ENCODE measurements around the gene BLCAP.

The BLCAP gene

DNA sequence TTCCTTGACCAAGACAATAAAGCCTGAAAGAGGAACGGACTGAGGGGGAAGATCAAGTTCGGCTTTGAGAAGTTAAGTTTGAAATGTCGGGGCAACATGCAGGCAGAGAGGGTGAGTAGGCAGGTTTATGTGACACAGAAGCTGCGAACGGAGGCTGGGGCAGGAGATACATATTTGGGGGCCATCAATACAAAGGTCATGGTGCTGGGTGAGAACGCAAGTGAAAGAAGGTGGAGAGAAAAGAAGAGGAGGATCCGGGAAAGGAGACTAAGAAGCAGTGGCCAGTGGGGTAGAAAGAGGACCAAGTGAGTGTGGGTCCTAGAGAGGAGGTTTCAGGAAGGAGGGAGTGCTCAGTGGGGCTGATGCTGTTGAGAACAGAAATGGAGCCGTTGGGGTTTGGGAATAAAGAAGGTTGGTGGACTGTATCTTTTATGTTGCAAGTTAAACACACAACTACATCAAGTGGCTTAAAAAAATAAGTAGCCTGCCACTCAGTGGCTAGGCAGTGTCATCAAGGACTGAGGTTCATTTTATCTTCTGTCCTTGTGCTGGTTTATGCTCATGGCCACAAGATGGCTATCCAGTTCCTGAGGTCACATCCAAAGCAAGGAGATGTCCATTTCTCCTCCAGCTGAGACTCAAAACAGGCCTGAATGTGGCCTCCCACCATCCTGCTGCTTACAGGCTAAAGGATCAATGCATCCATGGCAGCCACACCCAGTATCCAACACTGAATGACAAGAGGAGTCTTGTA, 1.7 kb upstream of the BLCAP start:
- DNase-seq (ENCODE audit: low read depth) = no peak

DNA sequence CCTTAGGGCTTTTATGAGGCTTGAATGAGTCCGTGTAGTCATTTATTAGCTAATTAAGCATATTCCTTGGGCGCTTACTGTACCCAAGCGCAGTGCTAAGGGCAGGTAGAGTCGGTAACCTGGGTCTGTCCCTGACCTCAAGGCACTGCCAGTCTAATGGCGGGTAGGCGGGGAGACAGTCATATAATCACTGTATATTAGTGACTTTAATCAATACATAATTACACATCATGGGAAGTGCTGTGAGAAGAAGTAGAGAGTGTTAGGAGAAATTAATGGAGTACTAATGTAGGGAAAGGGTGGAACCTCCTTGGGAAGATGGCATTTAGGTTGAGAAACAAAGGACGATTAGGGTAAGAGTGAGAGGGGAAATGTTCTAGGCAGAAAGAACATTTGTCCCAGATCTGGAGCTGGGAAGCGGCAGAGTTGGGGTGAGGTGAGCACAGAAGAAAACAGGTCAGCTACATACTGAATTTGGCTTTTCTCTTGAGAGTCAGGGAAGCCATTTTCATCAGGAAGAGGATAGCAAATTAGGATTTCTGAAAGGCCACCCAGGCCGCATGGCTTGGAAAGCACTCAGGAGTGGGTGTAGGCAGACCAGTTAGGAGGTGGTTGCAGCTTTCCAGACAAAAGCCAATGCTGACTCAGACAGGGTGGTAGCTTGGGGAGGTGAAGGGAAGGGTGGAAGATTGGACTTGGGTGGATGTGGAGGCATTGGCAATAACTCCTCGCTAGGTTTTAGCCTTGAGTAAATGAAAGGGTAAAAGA, 954 bp upstream of the BLCAP start:
- DNase-seq (ENCODE audit: low read depth) = no peak

DNA sequence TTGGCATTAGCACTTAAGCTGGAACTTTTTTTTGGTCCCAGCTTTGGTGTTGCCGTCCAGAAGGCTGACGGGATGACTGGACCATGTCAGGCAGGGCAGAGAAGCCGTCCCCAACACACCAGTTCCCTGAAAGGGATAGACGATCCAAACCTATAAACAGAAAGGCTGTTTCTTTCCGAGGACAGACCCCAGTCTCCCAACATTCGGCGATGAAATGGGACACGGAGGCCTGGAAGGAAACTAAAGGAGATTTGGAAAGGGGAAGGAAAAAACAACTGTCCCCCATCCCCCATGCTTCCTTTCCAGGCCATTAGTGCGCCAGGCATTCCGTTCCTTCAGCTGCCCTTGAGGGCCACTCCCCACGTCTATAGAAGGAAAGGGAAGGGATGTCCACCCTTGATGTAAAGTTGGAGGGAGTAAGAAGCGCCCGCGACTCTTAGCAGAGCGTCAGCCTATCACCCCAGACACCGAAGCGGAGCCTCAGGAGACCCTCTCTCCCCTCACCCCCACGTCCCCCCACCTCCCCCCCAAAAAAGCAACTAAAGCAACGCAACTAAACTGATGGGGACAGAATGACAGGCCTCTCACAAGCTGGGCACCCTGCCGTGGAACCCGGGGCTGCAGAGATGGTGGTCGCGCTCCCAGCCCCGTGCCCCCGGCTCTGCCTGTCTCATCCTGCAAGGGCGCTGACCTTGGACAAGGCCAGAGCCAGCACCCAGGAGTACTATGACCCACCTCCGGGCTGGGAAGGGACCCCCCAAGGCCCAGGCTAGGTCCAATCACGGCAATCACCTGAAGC, 638 bp downstream of the BLCAP start:
- peak; percentile 63 for DNase-seq (ENCODE audit: low read depth)

DNA sequence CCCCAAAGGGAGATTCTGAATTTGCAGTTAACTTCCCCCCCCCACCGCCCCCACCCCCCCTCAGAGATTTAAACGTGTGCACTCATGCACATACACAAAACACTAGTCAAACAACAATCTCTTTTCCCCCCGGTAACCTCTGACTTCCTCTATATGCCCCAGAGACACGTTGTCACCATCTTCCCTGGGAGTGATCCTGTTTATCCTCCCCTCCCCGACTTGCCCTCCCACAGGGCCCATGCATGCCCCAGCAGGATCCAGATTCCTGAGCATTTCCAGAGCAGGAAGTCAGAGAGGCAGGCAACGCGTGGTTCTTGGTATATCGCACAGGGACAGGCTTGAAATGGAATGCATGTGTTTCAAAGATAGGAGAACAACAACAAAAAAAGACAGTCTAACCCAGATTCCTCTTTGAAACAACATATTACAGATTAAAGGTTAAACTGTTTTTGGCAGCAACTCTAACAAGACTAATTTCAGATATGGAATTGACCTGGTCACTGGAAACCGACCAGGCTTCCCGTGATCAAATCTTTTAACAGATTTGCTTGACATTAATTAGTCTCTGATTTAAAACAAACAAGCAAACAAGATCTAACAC, 1.3 kb downstream of the BLCAP start:
- peak; percentile 83 for DNase-seq (ENCODE audit: low read depth)

DNA sequence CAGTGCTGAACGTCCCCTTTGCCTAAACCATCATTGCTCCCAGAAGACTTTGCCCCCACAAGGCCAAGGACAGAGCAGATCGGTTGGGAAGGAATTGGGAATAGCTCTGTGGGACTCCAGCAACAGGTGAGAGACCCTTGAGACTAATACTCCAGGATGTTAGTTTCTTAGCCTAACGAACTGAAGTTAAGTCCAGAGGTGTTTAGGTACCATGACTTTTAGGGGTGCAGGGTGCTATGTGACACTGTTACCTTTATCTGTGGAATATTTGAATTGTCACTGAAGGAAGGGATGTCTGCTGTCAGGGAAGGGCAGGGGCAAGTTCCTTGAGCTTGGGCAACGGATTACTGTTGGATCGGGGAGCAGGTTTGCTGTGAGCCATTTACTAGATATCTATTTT, 1.9 kb downstream of the BLCAP start:
- no peak for DNase-seq (ENCODE audit: low read depth)

DNA sequence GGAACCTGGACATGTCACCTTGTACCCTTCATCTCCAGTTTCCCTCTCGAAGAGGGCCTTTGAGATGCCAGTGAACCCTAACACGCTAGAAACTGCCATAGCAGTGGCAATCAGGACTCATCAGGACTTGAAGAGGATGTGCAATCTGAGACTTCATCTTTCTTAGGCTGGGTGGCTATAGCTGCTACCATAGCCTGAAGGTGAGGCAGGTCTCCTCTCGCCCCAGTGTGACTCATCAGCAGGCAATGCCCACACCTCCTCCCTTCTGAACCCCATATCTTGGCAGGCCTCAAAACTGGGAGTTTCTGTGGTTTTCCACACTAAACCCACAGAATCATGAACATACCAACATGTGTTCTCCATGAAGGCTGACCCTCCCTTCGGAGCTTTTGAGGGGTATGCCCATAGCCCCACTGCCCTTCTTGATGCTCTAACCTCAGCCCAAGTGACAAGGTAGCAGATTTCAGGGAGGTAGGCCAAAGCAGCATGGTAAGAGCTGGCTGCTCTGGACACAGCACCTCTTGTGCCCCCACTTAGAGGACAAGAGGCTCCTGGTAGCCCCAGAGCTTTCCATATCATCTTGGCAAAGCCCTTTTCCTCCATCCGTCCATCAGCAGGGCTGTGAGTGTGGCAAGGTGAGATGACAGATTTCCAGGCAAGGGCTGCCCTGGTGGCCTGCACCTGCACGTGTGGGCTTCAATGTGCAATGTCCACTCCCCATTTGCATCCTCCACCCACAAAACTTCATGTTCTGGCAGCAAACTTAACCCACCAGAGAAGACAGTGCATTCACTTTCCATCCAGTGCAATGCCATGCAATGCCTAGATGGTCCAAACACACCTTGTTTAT, 2.6 kb downstream of the BLCAP start:
- DNase-seq (ENCODE audit: low read depth) = peak; percentile 62

DNA sequence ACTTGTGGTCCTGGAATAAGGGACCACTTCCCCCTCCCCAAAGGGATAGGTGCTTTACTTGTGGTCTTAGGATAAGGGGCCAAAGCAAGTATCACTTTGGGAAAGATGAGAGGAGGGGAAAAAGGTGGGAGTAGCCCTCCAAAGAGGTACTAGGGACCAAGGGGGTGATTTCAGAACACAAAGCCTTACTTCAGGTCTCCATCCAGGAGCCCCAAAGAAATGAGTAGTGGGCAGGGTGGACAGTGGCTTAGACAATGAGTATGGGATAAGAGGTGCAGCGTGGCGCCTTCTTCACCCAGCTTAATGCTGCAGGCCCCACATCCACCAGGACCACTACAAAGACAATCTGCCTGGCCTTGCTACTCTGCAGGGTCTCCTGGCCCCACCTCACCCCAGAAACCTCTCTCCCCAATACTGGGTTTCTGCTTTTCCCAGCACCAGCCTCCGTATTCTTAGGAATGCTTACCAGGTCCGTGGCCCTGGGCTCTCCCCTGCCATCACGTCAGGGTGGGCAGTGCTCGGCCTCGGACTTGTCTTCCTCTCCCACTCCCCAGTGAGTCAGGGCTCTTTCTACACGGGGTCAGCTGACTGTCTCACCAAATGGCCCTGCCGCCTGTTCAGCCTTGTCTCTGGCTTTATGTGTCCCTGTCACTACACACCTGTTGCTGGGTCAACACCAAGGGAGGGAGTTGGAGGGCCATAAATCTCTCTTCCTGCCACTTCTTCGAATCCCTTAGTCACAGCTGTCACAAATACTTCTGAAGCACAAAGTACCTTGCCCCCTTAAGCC, 3.6 kb downstream of the BLCAP start:
- DNase-seq (ENCODE audit: low read depth) = no peak

DNA sequence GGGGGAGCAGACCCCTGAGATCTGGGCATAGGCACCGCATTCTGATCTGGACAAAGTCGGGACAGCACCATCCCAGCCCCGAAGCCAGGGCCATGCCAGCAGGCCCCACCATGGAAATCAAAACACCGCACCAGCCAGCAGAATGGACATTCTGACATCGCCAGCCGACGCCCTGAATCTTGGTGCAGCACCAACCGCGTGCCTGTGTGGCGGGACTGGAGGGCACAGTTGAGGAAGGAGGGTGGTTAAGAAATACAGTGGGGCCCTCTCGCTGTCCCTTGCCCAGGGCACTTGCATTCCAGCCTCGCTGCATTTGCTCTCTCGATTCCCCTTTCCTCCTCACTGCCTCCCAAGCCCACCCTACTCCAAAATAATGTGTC, 4.7 kb downstream of the BLCAP start:
- no peak for DNase-seq (ENCODE audit: low read depth)

DNA sequence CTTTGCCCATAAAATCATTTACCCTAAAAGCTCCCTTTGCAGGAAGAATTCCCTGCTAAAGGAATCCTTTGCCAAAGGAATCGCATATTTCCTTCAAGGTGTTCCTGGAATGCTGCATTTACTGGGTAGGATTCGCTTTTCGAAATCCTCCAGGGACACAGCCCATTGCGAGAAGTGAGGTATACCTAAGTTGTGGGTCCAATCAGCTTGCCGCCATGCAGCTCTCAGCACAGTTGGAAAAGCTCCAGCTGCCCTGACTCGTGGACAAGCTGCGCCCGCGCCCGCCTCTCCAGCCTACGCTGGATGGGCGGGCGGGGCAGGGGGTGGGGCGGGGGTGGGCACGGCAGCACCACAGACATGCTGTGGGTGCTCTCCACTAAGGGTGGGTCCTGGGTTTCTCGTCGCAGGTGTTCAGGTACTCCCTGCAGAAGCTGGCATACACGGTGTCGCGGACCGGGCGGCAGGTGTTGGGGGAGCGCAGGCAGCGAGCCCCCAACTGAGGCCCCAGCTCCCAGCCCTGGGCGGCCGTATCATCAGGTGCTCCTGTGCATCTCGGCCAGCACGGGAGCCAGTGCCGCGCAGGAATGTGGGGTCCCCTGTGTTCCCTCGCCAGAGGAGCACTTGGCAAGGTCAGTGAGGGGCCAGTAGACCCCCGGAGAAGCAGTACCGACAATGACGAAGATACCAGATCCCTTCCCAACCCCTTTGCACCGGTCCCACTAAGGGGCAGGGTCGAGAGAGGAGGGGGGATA, 5.2 kb downstream of the BLCAP start:
- DNase-seq (ENCODE audit: low read depth) = no peak

DNA sequence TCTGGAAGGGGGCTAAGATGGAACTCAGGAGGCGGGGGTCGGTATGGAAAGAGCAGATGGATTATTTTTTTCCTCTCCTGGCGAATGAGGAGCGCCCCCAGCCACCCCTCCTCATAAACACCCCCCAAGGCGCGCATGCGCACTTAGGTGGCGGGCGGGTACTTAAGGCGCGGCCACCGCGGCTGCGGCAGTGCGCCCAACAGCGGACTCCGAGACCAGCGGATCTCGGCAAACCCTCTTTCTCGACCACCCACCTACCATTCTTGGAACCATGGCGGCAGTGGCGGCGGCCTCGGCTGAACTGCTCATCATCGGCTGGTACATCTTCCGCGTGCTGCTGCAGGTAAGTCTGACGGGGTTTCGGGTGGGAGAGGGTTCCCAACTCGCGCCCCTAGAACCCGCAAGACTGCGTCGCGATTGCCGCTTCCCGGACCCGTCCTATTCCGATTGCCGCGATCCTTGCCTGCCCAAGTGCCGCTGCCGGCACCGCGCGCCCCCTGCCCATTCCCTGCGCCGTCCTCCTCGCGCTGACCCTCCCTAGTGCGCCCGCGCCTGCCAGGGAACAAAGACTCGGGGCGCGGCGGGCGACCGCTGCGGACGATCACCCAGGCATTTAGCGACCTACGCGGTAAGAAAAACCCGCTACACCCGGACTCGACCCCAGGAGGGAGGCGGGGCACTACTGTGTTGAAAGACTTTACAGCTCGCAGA, 6.5 kb downstream of the BLCAP start, which contains the start of gene NNAT:
NNAT (plus strand) TSS at position 190 of the 711 bp plus-strand sequence; CDS start at position 272, 82 bp downstream.
- DNase-seq (ENCODE audit: low read depth) = no peak

DNA sequence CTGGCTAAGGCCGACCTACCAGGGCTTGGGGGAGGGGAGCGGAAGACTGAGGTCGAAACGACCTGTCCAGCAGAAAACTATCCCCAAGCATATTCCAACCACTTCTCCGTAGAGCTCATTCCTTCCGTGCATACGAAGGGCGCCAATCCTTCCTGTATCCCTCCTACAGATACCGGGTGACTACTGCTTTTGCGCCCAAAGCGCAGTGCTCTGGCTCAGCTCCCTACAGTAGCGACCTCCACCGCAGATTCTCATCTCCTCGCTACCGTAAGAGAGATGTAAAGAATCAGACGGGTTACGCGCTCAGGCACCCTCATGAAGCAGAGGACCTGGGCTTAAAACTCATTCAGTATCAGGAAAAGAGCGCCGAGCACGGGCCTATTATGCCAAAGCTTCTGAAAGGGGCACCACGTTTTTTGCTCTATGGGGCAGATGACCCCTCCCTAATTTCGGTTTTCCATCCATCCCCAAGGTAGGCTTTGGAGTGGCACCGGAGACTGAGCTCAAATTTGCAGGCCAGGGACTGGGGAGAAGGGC, 7.2 kb downstream of the BLCAP start:
- no peak for DNase-seq (ENCODE audit: low read depth)

DNA sequence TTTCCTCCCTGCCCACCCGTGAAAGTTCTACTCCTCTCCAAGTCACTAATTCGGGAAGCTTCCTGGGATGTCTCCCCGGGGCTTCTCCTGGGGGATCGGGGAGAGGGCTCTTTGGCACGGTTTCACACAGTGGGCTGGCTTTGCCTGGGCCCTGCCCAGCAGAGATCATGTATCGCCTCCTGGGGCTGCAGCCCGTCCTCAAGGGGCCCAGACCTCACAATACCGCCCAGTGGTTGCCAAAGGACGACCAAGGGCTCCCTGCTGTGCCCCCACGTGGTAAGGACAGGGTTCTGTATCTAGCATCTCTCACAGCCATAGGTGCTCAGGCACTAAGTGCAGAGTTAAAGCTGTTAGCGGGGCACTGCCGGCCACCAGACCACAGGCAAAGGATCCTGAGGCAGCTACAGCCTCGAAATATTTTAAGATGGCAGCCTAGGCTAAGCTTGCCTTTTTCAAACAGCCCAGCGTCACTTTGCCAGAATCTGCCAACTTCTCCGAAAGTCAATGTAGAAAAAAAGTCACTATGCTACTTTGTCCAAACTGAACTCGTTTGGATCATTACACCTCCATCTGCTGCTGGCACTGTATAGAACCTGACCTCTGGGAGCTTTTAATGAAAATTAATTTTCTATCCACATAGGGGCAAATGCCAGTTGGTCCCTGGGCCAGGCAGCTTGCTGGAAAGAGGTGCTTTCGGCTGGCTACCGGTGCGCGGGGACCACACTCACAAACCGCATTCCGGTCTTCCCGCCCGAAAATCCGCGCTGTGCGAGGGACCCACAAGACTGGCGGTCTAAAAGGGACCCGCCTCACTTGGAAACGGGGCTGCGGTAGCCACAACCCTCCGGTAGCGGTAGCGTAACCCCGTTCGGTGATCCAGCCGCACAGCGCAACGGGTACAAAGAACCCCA, 7.9 kb downstream of the BLCAP start:
- no peak for DNase-seq (ENCODE audit: low read depth)

DNA sequence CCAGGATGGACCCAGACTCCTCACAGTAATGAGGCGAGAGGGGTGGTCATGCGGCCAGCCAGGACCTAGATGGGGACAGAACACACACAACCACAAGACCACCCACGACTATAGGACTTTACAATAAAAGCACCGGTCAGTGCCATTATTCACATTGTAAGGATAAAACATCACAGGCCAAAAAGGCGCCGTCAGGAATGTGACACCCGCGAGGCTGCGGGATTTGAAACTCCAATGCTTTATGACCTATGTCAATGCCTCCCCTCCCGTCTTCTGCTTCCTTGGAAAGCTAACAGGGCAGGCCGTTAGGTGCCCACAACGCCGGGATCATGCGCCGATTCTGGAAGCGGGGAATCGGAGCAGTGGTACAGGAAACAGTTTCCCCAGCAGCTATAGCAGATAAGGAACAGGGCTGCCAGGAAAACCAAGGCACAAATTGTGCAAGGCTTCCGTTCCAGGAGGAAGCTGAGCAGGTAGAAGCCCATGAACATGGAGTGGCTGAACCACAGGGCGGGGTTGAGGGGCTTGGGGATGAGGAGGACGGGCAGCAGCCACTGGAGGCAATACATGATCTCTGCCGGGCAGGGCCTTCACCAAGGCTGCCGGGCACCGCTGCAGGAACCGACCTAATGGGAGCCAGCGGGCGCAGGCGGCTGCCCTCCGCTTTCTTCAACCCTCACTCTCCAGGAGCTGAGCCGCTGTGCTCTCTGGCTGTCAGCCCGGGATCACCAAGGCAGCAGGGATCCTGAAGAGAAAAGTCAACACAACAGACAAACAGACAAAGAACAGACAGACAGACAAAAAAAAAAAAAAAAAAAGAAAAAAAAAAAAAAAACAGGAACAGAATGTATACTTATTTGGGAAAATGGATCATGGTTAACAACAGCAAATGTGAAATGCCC, 8.8 kb downstream of the BLCAP start:
- no peak for DNase-seq (ENCODE audit: low read depth)

DNA sequence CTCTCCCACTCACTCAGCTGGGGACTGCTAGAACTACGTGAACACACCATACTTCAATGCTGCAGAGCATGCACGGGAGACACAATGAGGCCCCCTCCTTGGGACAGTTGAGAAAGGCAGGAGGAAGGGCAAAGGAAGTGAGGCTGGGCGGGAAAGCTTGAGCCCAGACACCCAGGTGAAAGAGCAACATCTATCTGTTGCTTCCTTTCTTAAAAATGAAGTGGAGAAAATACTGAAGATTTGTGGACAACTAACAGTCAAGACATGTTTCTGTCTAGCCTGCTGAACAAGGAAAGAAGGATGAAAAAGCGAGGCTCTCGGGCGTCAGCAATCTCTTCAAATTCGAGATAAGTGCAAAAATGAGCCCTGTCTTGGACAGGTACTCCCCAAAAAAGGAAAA, 9.6 kb downstream of the BLCAP start:
- DNase-seq (ENCODE audit: low read depth) = no peak

DNA sequence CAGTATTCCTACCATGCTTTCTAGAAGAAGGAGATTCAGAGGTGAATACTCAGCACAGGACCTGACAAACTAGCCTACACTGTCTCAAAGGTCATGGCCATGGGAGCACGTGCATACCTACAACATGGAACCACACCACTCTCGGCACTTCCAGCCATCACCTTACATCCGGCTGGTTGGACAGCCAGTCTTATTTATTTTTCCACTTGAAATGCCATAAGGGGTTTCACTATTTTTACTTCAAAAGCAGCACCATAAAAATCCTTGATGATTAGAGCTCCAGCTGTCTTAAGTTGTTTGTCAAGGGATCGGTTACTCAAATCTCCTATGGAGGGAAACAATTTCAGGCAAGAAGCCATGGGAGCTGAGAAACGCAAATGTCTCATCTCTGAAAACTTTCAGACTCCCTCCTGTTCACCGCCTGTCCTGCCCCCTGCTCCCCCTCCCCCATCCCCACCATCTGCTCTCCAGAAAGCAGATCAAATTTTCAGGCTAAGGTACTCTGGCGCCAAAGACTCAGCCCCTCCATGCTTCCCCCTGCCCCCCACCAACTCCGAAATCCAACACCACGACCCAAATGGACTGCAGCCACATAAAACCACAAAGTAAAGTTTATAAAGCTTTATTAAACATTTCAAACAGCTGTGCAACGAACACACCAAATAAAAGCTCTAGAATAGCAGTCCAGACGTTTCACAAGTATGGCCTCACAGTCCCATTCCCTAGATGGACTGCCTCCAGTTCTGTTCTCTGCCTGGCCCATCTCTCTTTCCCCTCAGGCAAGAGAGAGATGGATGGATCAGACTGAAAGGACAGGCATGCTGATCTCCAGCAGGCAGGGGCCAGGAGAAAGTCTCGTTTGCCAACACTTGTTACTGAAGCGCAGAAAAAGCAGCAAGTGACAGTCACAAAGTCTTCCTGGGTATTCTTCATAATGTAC, 10.6 kb downstream of the BLCAP start:
- peak; percentile 79 for DNase-seq (ENCODE audit: low read depth)

DNA sequence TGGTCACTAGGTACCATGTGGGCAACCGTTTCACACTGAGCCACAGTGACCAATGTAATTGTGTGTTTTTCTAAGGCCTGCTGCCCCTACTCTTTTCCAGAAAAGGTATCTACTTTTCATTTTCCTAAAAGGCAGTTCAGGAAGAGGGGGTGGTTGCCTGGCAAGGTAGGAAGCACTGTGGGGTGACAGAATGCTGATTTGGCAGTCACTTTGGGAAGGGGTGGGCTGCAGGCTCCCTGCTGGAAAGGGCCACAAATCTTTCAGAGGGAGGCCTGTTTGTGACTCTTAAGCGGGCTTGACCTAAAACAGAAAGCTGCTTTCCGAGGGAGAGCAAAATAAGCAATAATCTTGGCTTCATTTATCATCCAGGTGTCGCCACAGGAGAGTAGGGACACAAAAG, 11.8 kb downstream of the BLCAP start:
- no peak for DNase-seq (ENCODE audit: low read depth)

Measured in EH (cell line).